ENCODE measurements around the gene METTL21A.

DNA sequence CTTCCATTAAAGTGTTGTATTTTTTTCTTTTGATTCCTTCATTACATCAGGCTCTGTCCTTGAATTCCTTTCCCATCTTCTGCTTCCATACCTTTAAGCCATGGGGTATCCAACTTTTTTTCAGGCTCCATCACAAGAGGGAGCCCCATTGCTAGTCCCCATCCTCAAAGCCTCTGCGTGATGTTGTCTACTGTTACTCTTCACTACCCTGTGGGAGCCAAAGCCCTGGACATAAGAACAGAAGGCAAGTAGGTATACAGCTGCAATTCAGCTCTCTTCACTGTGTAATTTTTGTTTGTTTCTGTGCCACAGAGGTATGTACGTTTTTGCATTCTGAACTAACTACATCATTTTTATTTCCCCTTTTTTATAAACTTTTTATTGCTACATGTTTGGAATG lies 49.6 kb upstream of the METTL21A start:
- TF ChIP-seq, protein P1, sequence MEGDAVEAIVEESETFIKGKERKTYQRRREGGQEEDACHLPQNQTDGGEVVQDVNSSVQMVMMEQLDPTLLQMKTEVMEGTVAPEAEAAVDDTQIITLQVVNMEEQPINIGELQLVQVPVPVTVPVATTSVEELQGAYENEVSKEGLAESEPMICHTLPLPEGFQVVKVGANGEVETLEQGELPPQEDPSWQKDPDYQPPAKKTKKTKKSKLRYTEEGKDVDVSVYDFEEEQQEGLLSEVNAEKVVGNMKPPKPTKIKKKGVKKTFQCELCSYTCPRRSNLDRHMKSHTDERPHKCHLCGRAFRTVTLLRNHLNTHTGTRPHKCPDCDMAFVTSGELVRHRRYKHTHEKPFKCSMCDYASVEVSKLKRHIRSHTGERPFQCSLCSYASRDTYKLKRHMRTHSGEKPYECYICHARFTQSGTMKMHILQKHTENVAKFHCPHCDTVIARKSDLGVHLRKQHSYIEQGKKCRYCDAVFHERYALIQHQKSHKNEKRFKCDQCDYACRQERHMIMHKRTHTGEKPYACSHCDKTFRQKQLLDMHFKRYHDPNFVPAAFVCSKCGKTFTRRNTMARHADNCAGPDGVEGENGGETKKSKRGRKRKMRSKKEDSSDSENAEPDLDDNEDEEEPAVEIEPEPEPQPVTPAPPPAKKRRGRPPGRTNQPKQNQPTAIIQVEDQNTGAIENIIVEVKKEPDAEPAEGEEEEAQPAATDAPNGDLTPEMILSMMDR (IDR thresholded peaks at IDR 0.05) = no peak
- TF ChIP-seq POLR2A (IDR thresholded peaks at IDR 0.05; ENCODE audit: low read depth) = no peak
- no peak for TF ChIP-seq POLR2AphosphoS5 (IDR thresholded peaks at IDR 0.05)
